Testis (tissue), 3 donors: ENCODE results near the gene SLC26A5. TPM values are rescaled to one million over a fixed set of nuclear protein-coding genes. Genes with fewer than 3 reads are reported as not detected.

Experiments used
- DNase-seq: peaks from one replicate; pipeline ENCODE4 v3.0.0-alpha.2; 2019
- H3K27ac ChIP-seq, 2 donors: fragments of 200-600 bp; sonication (generic); one replicate each; pipeline ENCODE4 v1.5.1; 2019
- H3K27me3 ChIP-seq: fragments of 200-600 bp; sonication (generic); one replicate; pipeline ENCODE4 v1.5.1; 2019
- H3K36me3 ChIP-seq: fragments of 200-600 bp; sonication (generic); one replicate; pipeline ENCODE4 v1.5.1; 2017; ENCODE audit warnings: low read depth; ENCODE audit errors: missing control alignments
- H3K4me1 ChIP-seq: fragments of 200-600 bp; sonication (generic); one replicate; pipeline ENCODE4 v1.5.1; 2019
- H3K4me3 ChIP-seq, 2 donors: fragments of 200-600 bp; sonication (generic); one replicate each; pipeline ENCODE4 v1.5.1; 2017 to 2019
- H3K9me3 ChIP-seq: fragments of 200-600 bp; sonication (generic); one replicate; pipeline ENCODE4 v1.5.1; 2017
- POLR2A ChIP-seq: fragments of 450-650 bp; IDR thresholded peaks from one replicate; pipeline ENCODE4 v1.6.1; 2017; ENCODE audit warnings: antibody characterized with exemption, mild to moderate bottlenecking, moderate library complexity
- WGBS, 2 donors: methylation state at CpG; one replicate each; pipeline ENCODE4 v1.1.5; 2018; 5-methylcytosine and 5-hydroxymethylcytosine counted together
- intact Hi-C: fragments of 100-400 bp; cut with DNase I; formaldehyde crosslinking; loops from one replicate; pipeline ENCODE4 v1.15.1; 2023; ENCODE audit warnings: low total_unique reads
- polyA plus RNA-seq: library from polyadenylated mRNA; stranded (reverse); fragments of 350-450 nt; fragmentation: Illumina TruSeq; extraction: RNeasy Lipid Tissue Mini Kit (QIAGEN cat#74804); gene quantifications from one replicate; pipeline ENCODE4 v1.2.3, GENCODE V29; 2014; ENCODE audit warnings: low read depth, low replicate concordance; ENCODE audit not compliant: insufficient read depth
- total RNA-seq, 2 donors: library from RNA; depleted of rRNA; stranded (reverse); fragments of >200 nt; gene quantifications; one replicate each; pipeline ENCODE4 v1.2.3, GENCODE V29; 2016
- TF ChIP-seq, protein P1 (sequence below), 3 experiments: fragments of 450-650 bp in 2 of 3; fragments of 200-600 bp in 1 of 3; sonication (generic) in 1 of 3; IDR thresholded peaks; one replicate each; pipeline ENCODE4 v1.5.1; 2016 to 2019; ENCODE audit warnings: antibody characterized with exemption in 3 of 3, mild to moderate bottlenecking in 2 of 3, moderate library complexity in 1 of 3

Gene SLC26A5
- total and polyA plus RNA-seq, 3 donors from 2014 or later = 0.41 to 1.7 (median 1.3) TPM

DNA sequence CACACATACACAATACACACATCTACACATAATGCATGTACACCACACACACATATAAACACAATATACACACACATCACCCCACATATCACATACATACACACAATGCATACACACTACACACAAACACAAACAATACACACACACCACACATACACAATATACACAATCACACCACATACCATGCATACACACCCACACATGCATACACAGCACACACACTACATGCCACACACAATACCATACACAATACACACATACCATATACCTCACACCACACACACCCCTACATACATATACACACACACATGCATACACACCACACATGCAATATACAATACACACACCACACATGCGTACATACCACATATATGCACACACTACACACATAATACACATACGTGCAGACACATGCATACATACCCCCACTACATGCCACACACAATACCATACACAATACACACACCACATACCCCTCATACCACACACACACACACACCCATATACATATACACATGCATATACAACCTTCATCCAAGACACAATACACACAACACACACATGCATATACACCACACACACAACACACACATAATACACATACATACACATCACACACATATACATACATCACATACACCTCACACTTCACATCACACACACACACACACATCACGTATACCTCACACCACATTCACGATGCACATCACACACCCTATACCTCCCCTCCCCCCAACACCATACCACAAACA, 64.6 kb downstream of the SLC26A5 start:
- H3K9me3 ChIP-seq = no peaks in the 10 kb centered on the region
- H3K36me3 ChIP-seq = no peaks in the 10 kb centered on the region
- no peak overlapping the region for H3K27ac ChIP-seq
- no peaks in the 10 kb centered on the region for H3K4me1 ChIP-seq
- no peak for DNase-seq
- intact Hi-C loops = no loop called here
- TF ChIP-seq, protein P1, sequence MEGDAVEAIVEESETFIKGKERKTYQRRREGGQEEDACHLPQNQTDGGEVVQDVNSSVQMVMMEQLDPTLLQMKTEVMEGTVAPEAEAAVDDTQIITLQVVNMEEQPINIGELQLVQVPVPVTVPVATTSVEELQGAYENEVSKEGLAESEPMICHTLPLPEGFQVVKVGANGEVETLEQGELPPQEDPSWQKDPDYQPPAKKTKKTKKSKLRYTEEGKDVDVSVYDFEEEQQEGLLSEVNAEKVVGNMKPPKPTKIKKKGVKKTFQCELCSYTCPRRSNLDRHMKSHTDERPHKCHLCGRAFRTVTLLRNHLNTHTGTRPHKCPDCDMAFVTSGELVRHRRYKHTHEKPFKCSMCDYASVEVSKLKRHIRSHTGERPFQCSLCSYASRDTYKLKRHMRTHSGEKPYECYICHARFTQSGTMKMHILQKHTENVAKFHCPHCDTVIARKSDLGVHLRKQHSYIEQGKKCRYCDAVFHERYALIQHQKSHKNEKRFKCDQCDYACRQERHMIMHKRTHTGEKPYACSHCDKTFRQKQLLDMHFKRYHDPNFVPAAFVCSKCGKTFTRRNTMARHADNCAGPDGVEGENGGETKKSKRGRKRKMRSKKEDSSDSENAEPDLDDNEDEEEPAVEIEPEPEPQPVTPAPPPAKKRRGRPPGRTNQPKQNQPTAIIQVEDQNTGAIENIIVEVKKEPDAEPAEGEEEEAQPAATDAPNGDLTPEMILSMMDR (IDR thresholded peaks at IDR 0.05) = no peak
- no peak for TF ChIP-seq POLR2A
- H3K4me3 ChIP-seq = no peak overlapping the region
- 88 to 91% methylated on average over 4 of the region's 4 CpGs for WGBS, 2 donors
- H3K27me3 ChIP-seq = no peaks in the 10 kb centered on the region

DNA sequence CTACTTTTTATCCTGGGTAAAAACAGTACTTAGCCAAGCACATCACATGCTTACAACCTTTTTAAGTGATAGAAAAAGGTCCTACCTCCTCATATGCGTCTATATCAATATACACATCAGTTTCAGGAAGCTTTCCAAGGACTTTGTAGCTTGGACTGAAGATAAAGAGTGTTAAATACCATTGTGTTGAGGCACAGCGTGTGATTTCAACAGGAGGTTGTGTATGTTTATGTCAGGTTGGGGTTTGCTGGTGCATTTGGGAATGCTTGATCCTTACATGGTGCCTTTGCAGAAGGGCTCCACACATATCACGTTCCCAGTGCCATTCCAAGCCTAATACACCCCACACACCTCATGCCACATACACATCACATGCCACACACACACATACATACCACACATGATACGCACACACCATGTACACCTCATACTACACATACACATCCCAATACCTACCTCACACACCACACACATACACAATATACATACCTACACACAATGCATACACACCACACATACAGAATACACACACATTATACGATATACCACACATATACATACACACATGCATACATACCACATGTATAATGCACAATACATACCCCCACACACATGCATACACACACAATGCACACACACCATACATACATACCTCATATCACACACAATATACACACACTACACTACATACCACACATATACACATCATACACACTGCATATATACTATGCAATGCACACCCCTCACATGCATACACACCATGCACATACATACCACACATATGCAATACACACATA, 65.4 kb downstream of the SLC26A5 start:
- DNase-seq = no peak
- TF ChIP-seq, protein P1 (IDR thresholded peaks at IDR 0.05) = no peak
- no peak overlapping the region for H3K4me3 ChIP-seq

DNA sequence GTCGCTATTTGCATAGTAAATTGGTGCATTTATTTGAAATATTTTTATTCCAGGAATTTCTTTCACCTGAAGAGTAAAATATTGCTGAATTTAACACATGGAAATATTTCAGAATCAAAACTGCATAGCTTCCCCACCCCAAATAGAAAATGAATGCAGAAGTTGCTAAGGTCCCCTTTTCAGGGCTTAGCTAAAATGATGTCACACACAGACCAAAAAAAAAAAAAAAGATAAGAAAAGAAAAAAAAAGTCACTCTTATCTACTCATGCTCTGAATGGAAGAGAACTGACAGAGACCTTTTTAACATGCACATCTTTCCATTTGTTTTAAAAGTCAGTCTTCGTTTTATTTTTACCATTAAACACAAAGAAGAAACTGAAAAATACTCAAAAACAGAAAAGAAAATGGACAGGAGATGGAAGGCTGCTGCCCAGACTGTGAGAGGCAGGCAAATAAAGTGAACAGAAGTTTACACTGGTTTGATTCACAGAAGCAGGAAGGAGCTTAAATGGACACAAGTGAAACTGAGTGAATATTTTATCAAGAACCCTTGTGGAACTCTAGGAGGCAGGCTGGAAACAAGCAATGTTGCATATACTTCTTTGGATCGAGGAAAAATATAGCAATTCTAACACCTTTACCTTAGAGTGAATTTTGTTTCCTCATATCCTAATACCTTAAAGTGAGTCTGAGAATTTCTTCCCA, 66.6 kb downstream of the SLC26A5 start:
- Histone ChIP-seq H3K27ac (no peak overlapping the region), H3K36me3 (no peaks in the 10 kb centered on the region), H3K27me3 (no peaks in the 10 kb centered on the region), H3K4me3 (no peak overlapping the region), H3K9me3 (no peaks in the 10 kb centered on the region), H3K4me1 (no peaks in the 10 kb centered on the region)
- intact Hi-C loops = no loop called here
- TF ChIP-seq, protein P1 (IDR thresholded peaks at IDR 0.05) = no peak
- TF ChIP-seq POLR2A = no peak
- DNase-seq = no peak
- WGBS, 2 donors = 69 to 74% methylated on average over 3 of the region's 3 CpGs

More for the DNA sequence above, 65.4 kb downstream of the SLC26A5 start:
- no peaks in the 10 kb centered on the region for H3K4me1 ChIP-seq
- no peaks in the 10 kb centered on the region for H3K27me3 ChIP-seq
- WGBS, 2 donors = 73 to 80% methylated on average over 5 of the region's 5 CpGs
- intact Hi-C loops = no loop called here
- no peaks in the 10 kb centered on the region for H3K9me3 ChIP-seq
- H3K27ac ChIP-seq = no peak overlapping the region
- no peaks in the 10 kb centered on the region for H3K36me3 ChIP-seq

DNA sequence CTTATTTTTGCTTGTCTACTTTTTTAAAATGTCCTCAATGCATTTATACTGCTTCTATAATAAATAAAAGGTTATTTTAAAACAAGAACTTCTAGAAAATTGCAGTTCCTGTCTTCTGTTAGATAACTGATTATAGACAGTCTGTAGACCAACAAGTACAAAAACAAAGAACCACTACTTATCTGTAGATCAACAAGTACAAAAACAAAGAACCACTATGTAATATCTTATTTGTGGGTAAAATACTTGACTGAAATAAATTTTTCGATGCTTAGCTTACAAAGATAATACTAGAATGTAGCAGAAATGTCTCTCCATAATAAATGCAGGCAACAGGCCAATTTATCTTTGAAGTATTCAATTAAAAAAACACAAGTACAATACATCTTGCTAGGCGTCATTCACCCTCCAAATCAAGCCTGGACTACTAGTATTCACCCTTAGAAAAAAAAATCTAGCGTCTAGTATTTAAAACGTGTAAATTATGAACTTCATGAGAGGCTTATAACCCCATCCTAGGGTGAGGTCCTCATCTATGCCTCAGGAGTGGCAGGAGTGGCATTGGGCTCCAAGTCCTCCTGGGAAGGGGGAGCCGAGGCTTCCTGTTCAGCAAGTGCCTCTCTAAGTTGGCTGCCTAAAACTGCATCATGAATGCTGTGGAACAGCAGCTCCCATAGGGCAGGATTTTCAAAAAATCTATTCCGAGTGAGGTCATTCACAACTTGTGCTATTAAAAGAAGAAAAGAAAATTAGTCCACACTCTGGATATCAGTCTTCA, 72.0 kb downstream of the SLC26A5 start:
- Histone ChIP-seq H3K4me3 (no peak overlapping the region), H3K27ac (no peak overlapping the region), H3K9me3 (no peaks in the 10 kb centered on the region), H3K27me3 (no peaks in the 10 kb centered on the region), H3K4me1 (no peaks in the 10 kb centered on the region), H3K36me3 (no peaks in the 10 kb centered on the region)
- TF ChIP-seq, protein P1 (IDR thresholded peaks at IDR 0.05) = no peak
- no peak for TF ChIP-seq POLR2A
- DNase-seq = no peak
- WGBS, 2 donors = 56 to 62% methylated on average over 6 of the region's 6 CpGs
- intact Hi-C loops = no loop called here
